LNCAP (cell line): Measurements from ENCODE around the gene ANKS4B.

Experiments
- CTCF ChIP-seq: fragments of 450-650 bp; IDR thresholded peaks from 2 replicates; pipeline ENCODE4 v1.5.1; 2017; ENCODE audit warnings: mild to moderate bottlenecking

ANKS4B gene

GRCh38 chr16:21190599-21190998 is 42.9 kb upstream of the ANKS4B start:
- TF ChIP-seq CTCF, result no peak

GRCh38 chr16:21192991-21193390 is 40.5 kb upstream of the ANKS4B start:
- no peak for TF ChIP-seq CTCF

GRCh38 chr16:21194771-21195301 is 38.7 kb upstream of the ANKS4B start:
- TF ChIP-seq CTCF, result no peak

GRCh38 chr16:21197112-21197511 is 36.4 kb upstream of the ANKS4B start:
- TF ChIP-seq CTCF, result no peak

- TF ChIP-seq CTCF, result no peak
These were observed 35.9 kb upstream of the ANKS4B start for GRCh38 chr16:21197621-21198020.

- no peak for TF ChIP-seq CTCF
These were observed 33.8 kb upstream of the ANKS4B start for GRCh38 chr16:21199607-21200218.

- TF ChIP-seq CTCF, result no peak
These were observed 30.2 kb upstream of the ANKS4B start for GRCh38 chr16:21203155-21203797.
